ENCODE results near the gene SMARCC1. TPM values are rescaled to one million over a fixed set of nuclear protein-coding genes. Genes with fewer than 3 reads are reported as not detected.

SMARCC1 gene
- total and polyA plus RNA-seq, 4 donors: 11.7 to 83.0 (median 37.5) TPM

DNA sequence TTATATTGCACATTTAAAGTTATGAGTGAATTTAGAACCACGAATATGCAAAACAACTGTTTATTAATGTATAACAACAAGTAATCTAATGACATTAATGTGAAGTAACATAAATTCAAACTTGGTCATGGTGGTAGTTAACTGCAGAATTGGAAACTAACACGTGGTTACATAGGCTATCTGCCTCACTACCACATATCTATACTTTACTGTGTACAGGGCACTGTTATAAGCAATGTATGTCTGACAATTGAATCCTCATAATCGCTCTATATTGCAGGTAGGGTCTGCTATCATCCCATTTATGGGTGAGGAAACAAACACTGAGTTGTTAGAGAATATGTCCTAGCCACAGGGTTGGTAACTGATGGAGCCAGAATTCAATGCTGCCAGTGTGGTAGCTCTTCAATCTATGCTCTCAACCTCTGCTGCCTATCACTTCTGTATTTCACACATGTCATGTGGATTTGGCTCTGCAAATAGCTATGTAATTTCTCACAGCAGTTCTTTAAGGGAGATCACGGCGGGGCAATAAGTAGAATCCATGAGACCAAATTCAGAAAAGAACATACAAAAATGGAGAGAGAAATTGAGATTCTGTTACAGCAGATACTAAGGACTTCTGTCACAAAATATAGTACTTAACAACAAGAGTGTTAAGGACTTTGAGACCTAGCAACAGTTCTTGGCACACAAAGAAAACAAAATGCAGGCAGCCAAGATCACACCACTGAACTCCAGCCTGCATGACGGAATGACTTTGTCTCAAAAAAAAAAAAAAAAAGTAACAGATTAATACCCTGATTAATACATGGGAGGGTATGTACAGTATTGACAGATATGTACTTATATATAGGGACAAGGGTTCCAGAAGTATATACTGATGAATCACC is 103.0 kb downstream of the SMARCC1 start:
- Histone ChIP-seq H3K36me3 (ENCODE audit: control insufficient read depth in 4 of 4, insufficient read depth in 4 of 4, low read length in 4 of 4) (peaks cover 11 to 28% (median 21%) of the 10 kb centered on the region in 4 donors), H3K9ac (ENCODE audit: insufficient read depth in 1 of 2, low read length in 2 of 2) (no peak overlapping the region), H3K4me1 (ENCODE audit: control insufficient read depth in 5 of 5, insufficient read depth in 5 of 5, low read length in 5 of 5) (no peaks in the 10 kb centered on the region), H3K27me3 (ENCODE audit: control insufficient read depth in 3 of 3, insufficient read depth in 3 of 3, low read length in 2 of 3) (no peaks in the 10 kb centered on the region), H3K27ac (ENCODE audit: low read depth in 1 of 2, low read length in 1 of 2) (no peak overlapping the region), H3K9me3 (ENCODE audit: control insufficient read depth in 4 of 4, insufficient read depth in 3 of 4, low read length in 3 of 4) (no peaks in the 10 kb centered on the region), H3K4me3 (no peak overlapping the region)
- 87 to 95% methylated on average over 6 of the region's 6 CpGs for WGBS, 2 donors
- TF ChIP-seq, protein P1, sequence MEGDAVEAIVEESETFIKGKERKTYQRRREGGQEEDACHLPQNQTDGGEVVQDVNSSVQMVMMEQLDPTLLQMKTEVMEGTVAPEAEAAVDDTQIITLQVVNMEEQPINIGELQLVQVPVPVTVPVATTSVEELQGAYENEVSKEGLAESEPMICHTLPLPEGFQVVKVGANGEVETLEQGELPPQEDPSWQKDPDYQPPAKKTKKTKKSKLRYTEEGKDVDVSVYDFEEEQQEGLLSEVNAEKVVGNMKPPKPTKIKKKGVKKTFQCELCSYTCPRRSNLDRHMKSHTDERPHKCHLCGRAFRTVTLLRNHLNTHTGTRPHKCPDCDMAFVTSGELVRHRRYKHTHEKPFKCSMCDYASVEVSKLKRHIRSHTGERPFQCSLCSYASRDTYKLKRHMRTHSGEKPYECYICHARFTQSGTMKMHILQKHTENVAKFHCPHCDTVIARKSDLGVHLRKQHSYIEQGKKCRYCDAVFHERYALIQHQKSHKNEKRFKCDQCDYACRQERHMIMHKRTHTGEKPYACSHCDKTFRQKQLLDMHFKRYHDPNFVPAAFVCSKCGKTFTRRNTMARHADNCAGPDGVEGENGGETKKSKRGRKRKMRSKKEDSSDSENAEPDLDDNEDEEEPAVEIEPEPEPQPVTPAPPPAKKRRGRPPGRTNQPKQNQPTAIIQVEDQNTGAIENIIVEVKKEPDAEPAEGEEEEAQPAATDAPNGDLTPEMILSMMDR (IDR thresholded peaks at IDR 0.05; ENCODE audit: control extremely low read depth, extremely low read depth): no peak
- ATAC-seq (ENCODE audit: insufficient read depth, low FRiP score) (no peak), DNase-seq (no peak)

DNA sequence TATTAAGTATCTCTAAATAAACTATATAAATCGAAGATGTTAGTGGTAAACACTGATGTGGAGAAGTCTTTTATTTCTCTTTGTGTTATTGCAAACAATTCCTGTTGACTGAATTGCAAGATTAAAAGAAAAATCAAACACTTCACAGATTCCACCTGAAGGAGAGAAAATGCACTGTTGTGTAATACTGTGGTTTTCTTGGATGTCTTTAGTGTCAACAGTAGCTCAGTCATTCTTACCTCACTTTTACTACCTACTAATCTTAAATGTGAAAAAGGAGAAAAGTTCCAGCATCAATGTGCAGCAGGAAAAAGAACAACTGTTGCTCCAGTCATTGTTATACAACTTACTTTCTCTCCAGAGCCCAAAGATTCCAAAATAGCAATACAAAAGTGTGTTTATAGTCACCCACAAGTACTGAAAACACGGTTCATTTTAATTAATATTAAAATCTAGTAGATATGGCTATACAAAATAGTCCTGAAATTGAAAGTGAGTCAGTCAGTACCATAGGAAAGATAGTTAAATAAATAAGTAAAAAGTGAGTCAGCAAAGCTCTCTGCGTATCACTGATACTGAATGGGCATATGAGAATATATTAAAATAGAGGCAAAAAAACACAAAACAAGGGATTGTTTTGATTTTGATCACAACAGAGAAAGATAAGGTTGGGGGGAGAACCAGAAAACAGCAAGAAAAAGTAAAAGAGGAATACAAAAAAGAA is 112.5 kb downstream of the SMARCC1 start:
- ATAC-seq (ENCODE audit: insufficient read depth, low FRiP score) (no peak), DNase-seq (no peak)
- H3K27me3 ChIP-seq (ENCODE audit: control insufficient read depth in 3 of 3, insufficient read depth in 3 of 3, low read length in 2 of 3): no peaks in the 10 kb centered on the region
- H3K9ac ChIP-seq (ENCODE audit: insufficient read depth in 1 of 2, low read length in 2 of 2): no peak overlapping the region
- no peak overlapping the region for H3K27ac ChIP-seq (ENCODE audit: low read depth in 1 of 2, low read length in 1 of 2)
- no peaks in the 10 kb centered on the region for H3K9me3 ChIP-seq (ENCODE audit: control insufficient read depth in 4 of 4, insufficient read depth in 3 of 4, low read length in 3 of 4)
- TF ChIP-seq, protein P1 (IDR thresholded peaks at IDR 0.05; ENCODE audit: control extremely low read depth, extremely low read depth): no peak
- WGBS, 2 donors: 82 to 92% methylated on average over 3 of the region's 3 CpGs
- no peak overlapping the region for H3K4me3 ChIP-seq
- H3K4me1 ChIP-seq (ENCODE audit: control insufficient read depth in 5 of 5, insufficient read depth in 5 of 5, low read length in 5 of 5): no peaks in the 10 kb centered on the region
- peaks cover 5 to 25% (median 10%) of the 10 kb centered on the region in 4 donors for H3K36me3 ChIP-seq (ENCODE audit: control insufficient read depth in 4 of 4, insufficient read depth in 4 of 4, low read length in 4 of 4)

DNA sequence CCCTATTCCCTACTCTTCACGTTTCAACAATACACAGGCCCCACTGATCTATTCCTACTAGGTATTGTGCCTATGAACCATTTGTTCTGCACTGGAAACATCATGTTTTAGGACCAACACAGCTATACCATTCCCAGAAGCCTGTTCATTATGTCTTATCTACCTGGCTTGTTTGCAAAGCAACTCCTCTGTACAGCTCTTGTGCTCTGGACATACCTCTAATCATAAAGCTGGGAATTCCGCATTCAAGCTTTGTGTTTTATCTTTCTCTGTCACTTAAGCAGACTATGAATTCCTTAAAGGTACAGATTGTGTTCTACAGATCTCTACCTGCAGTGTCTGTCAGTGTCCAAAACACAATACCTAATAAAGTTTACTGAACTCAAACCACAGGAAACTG is 115.6 kb downstream of the SMARCC1 start:
- no peak for ATAC-seq (ENCODE audit: insufficient read depth, low FRiP score)
- TF ChIP-seq, protein P1 (IDR thresholded peaks at IDR 0.05; ENCODE audit: control extremely low read depth, extremely low read depth): no peak

More for the DNA sequence above, 115.6 kb downstream of the SMARCC1 start:
- 83 to 91% methylated on average over 2 of the region's 2 CpGs for WGBS, 2 donors
- Histone ChIP-seq H3K9me3 (ENCODE audit: control insufficient read depth in 4 of 4, insufficient read depth in 3 of 4, low read length in 3 of 4) (no peaks in the 10 kb centered on the region), H3K9ac (ENCODE audit: insufficient read depth in 1 of 2, low read length in 2 of 2) (no peak overlapping the region), H3K27me3 (ENCODE audit: control insufficient read depth in 3 of 3, insufficient read depth in 3 of 3, low read length in 2 of 3) (no peaks in the 10 kb centered on the region), H3K27ac (ENCODE audit: low read depth in 1 of 2, low read length in 1 of 2) (no peak overlapping the region), H3K36me3 (ENCODE audit: control insufficient read depth in 4 of 4, insufficient read depth in 4 of 4, low read length in 4 of 4) (peaks cover 7 to 20% (median 9%) of the 10 kb centered on the region in 4 donors), H3K4me3 (no peak overlapping the region), H3K4me1 (ENCODE audit: control insufficient read depth in 5 of 5, insufficient read depth in 5 of 5, low read length in 5 of 5) (no peaks in the 10 kb centered on the region)
- no peak for DNase-seq
